Naive B cell (primary cell): ENCODE data around the gene EPAS1. TPM values are rescaled to one million over a fixed set of nuclear protein-coding genes. Genes with fewer than 3 reads are reported as not detected.

Experiments
- ATAC-seq, 2 donors: fragments of 150-1000 bp; cut with Tn5 transposase; 2 replicates each; pipeline ENCODE4 v1.10.0; 2021; ENCODE audit warnings: low read depth in 2 of 2, mild to moderate bottlenecking in 2 of 2, moderate library complexity in 2 of 2
- DNase-seq: peaks from one replicate; pipeline ENCODE4 v3.0.0; 2022
- H3K27ac Mint-ChIP-seq, 6 donors: one replicate each; pipeline ENCODE4 v1.8.0; 2020 to 2022; ENCODE audit warnings: mild to moderate bottlenecking in 6 of 6, mixed read lengths in 6 of 6, moderate library complexity in 5 of 6, inconsistent platforms in 2 of 6
- H3K27me3 Mint-ChIP-seq, 3 donors: one replicate each; pipeline ENCODE4 v1.8.0; 2021 to 2022; ENCODE audit warnings: mixed read lengths in 3 of 3, mild to moderate bottlenecking in 1 of 3
- H3K36me3 Mint-ChIP-seq, 2 donors: one replicate each; pipeline ENCODE4 v1.8.0; 2020 to 2022; ENCODE audit warnings: mixed read lengths in 2 of 2, inconsistent platforms in 1 of 2, mild to moderate bottlenecking in 1 of 2
- H3K4me1 Mint-ChIP-seq, 3 donors: one replicate each; pipeline ENCODE4 v1.8.0; 2020 to 2022; ENCODE audit warnings: mixed read lengths in 3 of 3, inconsistent platforms in 1 of 3, mild to moderate bottlenecking in 1 of 3, moderate library complexity in 1 of 3
- H3K4me3 Mint-ChIP-seq, 8 donors: one replicate each; pipeline ENCODE4 v1.8.0; 2020 to 2022; ENCODE audit warnings: mild to moderate bottlenecking in 8 of 8, mixed read lengths in 8 of 8, moderate library complexity in 8 of 8, inconsistent platforms in 2 of 8
- H3K9me3 Mint-ChIP-seq, 7 donors: one replicate each; pipeline ENCODE4 v1.8.0; 2020 to 2022; ENCODE audit warnings: mixed read lengths in 7 of 7, mild to moderate bottlenecking in 5 of 7, inconsistent platforms in 2 of 7, moderate library complexity in 1 of 7
- polyA plus RNA-seq, 6 donors: library from polyadenylated mRNA; unstranded; fragments of 300-500 nt; fragmentation: Illumina TruSeq; gene quantifications; one replicate each; pipeline ENCODE4 v1.2.3, GENCODE V29; 2021; ENCODE audit warnings: low read depth in 6 of 6

The EPAS1 gene
- polyA plus RNA-seq, 6 donors from 2014 or later: not detected

DNA sequence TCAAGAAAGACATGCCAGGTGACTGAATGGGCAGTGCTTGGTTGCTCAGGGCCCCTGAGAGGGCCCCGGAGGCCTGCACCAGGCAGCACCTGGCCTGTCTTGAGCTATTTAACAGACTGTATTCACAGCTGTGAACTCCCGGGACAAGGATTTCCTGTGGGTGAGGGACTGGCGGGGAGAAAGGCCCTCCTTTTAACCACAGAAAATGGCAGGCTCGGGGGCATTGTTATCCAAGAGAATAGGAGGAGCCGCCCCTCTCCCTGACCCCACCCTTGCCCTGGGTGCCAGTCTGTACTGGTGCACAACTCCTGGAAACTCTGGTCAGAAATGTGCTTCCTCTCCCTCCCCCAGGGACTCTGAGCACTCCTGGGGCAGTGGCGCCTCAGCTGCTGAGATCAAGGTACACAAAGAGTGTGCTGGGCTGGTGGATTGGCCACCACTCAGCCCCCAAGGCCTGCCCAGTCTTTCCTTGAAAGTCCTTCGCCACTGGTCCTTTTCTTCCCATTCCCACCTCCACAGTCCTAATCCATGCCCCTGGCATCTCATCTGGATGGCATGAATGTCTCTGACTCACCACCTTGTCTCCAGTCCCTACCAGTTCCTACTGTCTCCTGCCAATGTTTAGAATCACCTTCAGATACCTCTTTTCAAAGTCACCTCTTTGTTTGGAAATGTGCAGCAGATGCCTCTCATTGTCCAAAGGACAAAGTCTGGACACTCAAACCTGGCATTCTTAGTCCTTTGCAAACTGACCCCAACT is 19.6 kb upstream of the EPAS1 start:
- H3K27ac Mint-ChIP-seq: no peak overlapping the region
- H3K36me3 Mint-ChIP-seq: peaks cover 4 to 15% of the 10 kb centered on the region in 2 donors
- ATAC-seq: no peak
- H3K4me1 Mint-ChIP-seq: peaks cover 12 to 14% (median 13%) of the 10 kb centered on the region in 3 donors
- H3K4me3 Mint-ChIP-seq: peak overlapping the region in 3 of 8 donors; percentile 0 to 40 (median 2)
- no peak for DNase-seq
- peaks cover 34 to 54% (median 53%) of the 10 kb centered on the region in 3 donors for H3K27me3 Mint-ChIP-seq
- no peaks in the 10 kb centered on the region for H3K9me3 Mint-ChIP-seq

DNA sequence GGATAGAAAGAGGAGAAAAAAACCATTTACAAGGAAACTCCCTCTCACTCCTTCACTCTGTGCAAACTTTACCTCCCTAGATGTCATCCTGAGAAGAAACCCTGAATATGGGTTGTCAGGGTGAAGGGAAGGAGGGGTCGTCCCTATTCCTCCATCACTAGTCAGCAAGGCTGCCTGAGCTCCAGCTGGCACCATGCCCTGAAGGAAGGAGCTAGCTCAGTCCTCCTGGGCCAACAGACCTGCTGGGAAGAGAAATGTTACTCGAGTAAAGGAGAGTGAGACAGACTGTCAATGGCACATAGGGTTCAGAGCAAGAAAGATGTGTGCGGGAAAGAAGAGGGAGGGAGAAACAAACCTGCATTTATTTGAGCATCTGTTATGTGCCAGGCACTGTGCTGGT is 18.3 kb upstream of the EPAS1 start:
- Mint-ChIP-seq H3K27ac (no peak overlapping the region), H3K4me1 (peaks cover 12 to 14% (median 13%) of the 10 kb centered on the region in 3 donors), H3K9me3 (no peaks in the 10 kb centered on the region), H3K4me3 (no peak overlapping the region), H3K27me3 (peaks cover 36 to 62% (median 59%) of the 10 kb centered on the region in 3 donors), H3K36me3 (peaks cover 4 to 15% of the 10 kb centered on the region in 2 donors)
- DNase-seq (no peak), ATAC-seq (no peak)

DNA sequence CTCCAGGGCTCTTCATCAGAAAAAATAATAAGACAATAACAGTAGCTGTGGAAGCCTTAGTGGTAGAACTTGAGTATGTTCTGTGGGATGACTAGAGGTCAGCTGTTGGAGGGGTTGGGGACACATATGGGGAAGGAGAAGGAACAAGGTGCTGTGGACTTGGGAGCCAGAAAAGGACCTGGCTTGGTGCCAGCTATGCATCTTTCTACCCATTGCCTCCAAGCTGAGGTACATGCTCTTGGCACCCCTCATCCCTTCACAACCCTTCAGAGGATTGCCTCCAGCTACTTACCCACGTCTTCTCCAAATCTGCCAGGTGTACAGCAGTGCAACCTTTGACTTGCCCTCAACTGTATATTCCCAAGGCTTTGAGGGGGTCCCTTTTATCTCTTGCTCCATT is 15.3 kb upstream of the EPAS1 start:
- H3K27me3 Mint-ChIP-seq: peaks cover 20 to 43% (median 40%) of the 10 kb centered on the region in 3 donors
- ATAC-seq: no peak
- no peak overlapping the region for H3K4me3 Mint-ChIP-seq
- H3K4me1 Mint-ChIP-seq: peaks cover 4 to 9% (median 6%) of the 10 kb centered on the region in 3 donors
- peaks cover 3 to 13% of the 10 kb centered on the region in 2 donors for H3K36me3 Mint-ChIP-seq
- H3K27ac Mint-ChIP-seq: no peak overlapping the region
- DNase-seq: no peak
- no peaks in the 10 kb centered on the region for H3K9me3 Mint-ChIP-seq

DNA sequence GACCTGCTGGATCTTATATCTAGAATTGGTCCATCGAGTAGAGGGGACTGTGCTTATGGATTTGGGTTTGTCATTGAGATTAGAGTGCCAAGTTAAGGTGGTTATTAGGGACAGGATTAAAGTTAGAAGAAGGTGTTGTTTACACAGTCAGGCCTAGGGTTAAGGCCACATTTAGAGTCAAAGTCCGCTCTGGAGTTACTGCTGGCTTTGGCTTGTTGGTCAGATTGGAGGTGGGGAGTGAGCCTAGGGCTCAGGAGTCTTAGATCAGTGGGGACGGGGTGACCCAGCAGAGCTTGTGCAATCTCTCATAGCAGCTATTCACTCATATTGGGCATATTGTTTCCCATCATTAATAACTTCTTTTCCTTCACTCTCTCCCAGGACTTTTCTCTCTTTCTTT is 13.5 kb upstream of the EPAS1 start:
- H3K9me3 Mint-ChIP-seq: no peaks in the 10 kb centered on the region
- H3K4me3 Mint-ChIP-seq: no peak overlapping the region
- H3K4me1 Mint-ChIP-seq: no peaks in the 10 kb centered on the region
- ATAC-seq: no peak
- H3K36me3 Mint-ChIP-seq: no peaks in the 10 kb centered on the region
- peak overlapping the region in 1 of 6 donors; percentile 19 for H3K27ac Mint-ChIP-seq
- peaks cover 9 to 27% (median 24%) of the 10 kb centered on the region in 3 donors for H3K27me3 Mint-ChIP-seq
- no peak for DNase-seq

DNA sequence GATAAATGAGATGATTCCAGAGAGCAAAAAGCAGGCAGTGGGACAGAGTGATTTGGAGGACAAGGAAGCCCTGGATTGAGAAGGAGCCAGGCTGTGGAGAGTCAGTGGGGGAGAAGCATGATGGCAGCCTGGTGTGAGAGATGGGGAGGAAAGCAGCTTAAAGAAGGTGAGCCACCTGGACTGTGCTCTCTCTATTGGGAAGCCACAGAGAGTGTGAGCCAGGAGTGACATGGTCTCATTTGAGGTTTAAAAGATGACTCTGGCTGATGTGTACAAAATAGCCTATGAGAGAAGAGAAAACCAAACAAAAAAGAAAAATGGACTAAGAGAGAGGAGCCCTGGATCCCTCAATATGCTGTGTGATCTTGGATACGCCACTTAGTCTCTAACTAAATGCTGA is 12.9 kb upstream of the EPAS1 start:
- no peak overlapping the region for H3K4me3 Mint-ChIP-seq
- H3K36me3 Mint-ChIP-seq: no peaks in the 10 kb centered on the region
- H3K27ac Mint-ChIP-seq: peak overlapping the region in 1 of 6 donors; percentile 19
- H3K9me3 Mint-ChIP-seq: no peaks in the 10 kb centered on the region
- H3K27me3 Mint-ChIP-seq: peaks cover 9 to 24% (median 21%) of the 10 kb centered on the region in 3 donors
- DNase-seq (no peak), ATAC-seq (no peak)
- no peaks in the 10 kb centered on the region for H3K4me1 Mint-ChIP-seq

DNA sequence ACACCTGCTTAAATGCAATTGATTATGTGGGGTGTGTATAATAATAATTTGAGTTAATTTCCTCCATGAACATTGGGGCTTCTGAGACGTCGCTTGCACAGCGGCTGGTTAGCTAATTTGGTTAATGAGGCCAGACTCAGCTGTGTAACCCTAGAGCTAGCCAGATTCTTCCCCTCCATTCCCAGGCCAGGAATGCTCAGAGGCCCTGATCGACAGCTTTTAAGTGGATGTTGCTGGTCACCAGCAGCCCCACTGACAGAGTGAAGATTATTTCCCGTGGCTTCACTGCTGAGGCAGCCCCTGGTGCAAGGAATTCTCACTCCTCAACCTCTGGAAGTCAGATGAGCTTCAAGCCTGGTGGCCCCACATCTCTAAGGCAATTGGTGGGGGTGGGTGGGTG is 12.4 kb upstream of the EPAS1 start:
- Mint-ChIP-seq H3K27ac (no peak overlapping the region), H3K36me3 (no peaks in the 10 kb centered on the region), H3K9me3 (no peaks in the 10 kb centered on the region), H3K27me3 (peaks cover 9 to 24% (median 21%) of the 10 kb centered on the region in 3 donors), H3K4me1 (no peaks in the 10 kb centered on the region), H3K4me3 (no peak overlapping the region)
- DNase-seq (no peak), ATAC-seq (no peak)

DNA sequence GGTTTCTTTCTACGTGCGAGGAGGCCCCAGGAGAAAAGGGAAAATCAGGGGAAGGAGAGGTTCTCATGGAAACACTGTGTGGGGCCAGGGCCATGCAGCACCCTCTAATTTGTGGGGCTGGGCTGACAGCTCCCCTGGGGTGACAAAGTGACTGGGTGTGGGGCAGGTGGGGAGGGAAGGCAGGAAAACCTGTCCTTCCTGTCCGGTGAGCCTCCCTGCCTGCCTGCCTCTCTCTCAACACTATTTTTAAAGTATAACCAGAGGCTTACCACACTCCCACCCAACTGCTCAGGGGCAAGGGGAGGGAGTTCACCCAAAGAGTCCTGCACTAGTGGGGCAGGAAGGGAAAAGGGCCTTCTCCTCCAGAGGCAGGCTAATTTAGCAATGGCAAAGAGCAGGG is 10.5 kb upstream of the EPAS1 start:
- H3K4me3 Mint-ChIP-seq: no peak overlapping the region
- H3K27me3 Mint-ChIP-seq: peaks cover 9 to 35% (median 26%) of the 10 kb centered on the region in 3 donors
- no peaks in the 10 kb centered on the region for H3K9me3 Mint-ChIP-seq
- DNase-seq (no peak), ATAC-seq (no peak)
- no peaks in the 10 kb centered on the region for H3K36me3 Mint-ChIP-seq
- H3K27ac Mint-ChIP-seq: no peak overlapping the region
- H3K4me1 Mint-ChIP-seq: no peaks in the 10 kb centered on the region

DNA sequence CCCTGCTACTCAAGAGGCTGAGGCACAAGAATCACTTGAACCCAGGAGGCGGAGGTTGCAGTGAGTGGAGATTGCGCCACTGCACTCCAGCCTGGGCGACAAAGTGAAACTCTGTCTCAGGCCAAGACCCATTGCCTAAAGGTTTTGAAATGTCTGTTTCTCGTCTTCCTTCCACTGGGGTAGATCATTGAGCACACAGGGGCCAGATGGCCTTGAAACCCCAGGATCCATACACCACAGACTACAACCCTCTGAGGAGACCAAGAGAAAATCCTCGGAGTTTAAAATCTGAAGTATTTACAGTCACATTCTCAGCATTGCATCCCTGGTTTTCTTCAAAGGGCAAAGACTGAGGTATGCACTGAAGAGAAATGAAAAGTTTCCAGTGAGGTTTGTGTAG is 7.1 kb upstream of the EPAS1 start:
- no peak for ATAC-seq

DNA sequence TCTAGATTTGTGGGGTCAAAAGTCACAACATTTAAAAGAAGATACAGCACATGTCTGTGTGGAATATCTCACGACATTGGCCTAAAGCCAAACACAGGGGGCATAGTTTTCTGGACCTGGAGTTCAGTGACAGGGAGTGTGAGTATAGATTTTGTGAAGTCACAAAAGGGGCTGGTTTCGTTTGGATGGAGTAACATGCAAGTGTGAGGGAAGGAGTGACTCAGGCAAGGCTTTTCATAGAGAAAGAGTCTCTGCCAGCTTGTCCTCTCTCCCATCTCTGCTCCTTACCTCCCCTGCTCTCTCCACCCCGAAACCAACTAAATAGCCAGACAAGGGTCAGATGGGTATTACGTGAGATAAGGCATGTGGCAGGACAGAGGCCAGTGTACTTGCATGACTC is 3.7 kb upstream of the EPAS1 start:
- no peak overlapping the region for H3K27ac Mint-ChIP-seq
- DNase-seq (no peak), ATAC-seq (no peak)
- H3K4me3 Mint-ChIP-seq: peak overlapping the region in 1 of 8 donors; percentile 9
- H3K4me1 Mint-ChIP-seq: peaks cover 13 to 27% (median 14%) of the 10 kb centered on the region in 3 donors
- peaks cover 29 to 46% (median 39%) of the 10 kb centered on the region in 3 donors for H3K27me3 Mint-ChIP-seq
- H3K36me3 Mint-ChIP-seq: no peaks in the 10 kb centered on the region
- H3K9me3 Mint-ChIP-seq: no peaks in the 10 kb centered on the region

More for the DNA sequence above, 7.1 kb upstream of the EPAS1 start:
- peaks cover 0 to 11% (median 4%) of the 10 kb centered on the region in 3 donors for H3K4me1 Mint-ChIP-seq
- no peaks in the 10 kb centered on the region for H3K9me3 Mint-ChIP-seq
- H3K4me3 Mint-ChIP-seq: no peak overlapping the region
- H3K27me3 Mint-ChIP-seq: peaks cover 11 to 21% (median 17%) of the 10 kb centered on the region in 3 donors
- no peaks in the 10 kb centered on the region for H3K36me3 Mint-ChIP-seq
- H3K27ac Mint-ChIP-seq: no peak overlapping the region
- no peak for DNase-seq

DNA sequence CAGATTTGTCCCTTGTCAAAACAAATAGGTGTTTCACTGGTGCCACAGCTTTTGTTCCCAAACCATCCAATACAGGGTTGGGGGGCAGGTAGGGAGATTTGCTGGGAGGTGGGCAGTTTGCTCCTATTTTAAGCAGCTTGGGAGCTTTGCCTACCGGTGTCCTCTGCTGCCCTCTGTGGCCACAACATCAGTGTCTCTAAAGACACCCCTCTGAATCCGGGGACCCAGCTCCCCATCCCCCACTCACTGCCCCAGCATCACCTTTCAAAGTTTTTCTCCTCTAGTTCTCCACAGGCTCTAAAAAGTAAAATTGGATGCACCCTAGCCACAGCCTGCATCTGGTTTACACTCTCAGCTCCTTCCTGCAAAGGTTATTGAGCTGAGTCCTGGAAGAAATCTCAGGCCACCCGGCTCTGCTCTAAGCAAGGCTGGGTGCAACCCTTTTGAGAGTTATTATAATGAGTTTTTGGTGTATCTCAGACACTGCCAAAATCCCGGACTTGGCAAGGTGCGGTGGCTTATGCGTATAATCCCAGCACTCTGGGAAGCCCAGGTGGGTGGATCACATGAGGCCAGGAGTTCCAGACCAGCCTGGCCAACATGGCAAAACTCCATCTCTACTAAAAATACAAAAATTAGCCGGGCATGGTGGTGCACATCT is 2.9 kb upstream of the EPAS1 start:
- H3K27ac Mint-ChIP-seq: peak overlapping the region in 2 of 6 donors; percentile 47 to 57
- ATAC-seq (no peak), DNase-seq (no peak)
- H3K36me3 Mint-ChIP-seq: no peaks in the 10 kb centered on the region
- peaks cover 34 to 55% (median 45%) of the 10 kb centered on the region in 3 donors for H3K27me3 Mint-ChIP-seq
- peaks cover 18 to 36% (median 20%) of the 10 kb centered on the region in 3 donors for H3K4me1 Mint-ChIP-seq
- H3K9me3 Mint-ChIP-seq: no peaks in the 10 kb centered on the region
- peak overlapping the region in 2 of 8 donors; percentile 69 to 90 for H3K4me3 Mint-ChIP-seq

DNA sequence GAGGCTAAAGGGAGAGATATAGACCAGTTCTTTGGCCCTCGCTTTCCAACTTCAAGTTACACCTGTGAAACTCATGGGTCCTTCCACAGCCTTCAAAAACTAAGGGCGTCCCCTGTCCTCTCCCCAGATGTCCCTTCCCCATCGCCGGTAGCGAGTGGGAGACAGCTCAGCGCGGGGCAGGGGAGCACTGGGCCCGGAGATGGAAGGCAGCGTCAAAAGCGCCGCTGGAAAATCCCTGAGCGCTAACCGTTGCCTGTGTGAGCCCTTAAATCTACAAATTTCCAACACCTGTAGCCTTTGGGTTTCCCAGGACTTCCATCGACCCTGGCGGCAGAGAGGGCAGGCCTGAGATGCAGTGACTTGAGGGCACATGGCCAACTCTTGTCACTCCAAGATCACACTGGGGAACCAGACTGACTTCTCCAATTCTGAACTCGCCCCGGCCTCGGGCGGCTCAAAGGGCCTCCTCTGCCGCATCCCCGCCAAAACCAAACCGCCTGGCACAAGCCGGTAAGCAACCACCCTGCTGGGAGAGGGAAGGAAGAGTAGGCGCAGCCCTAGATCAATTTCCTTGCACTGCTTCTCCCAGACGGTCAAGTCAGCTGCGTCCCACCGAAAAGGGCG is 879 bp upstream of the EPAS1 start:
- Mint-ChIP-seq H3K27ac (peak overlapping the region in 3 of 6 donors; percentile 38 to 80 (median 76)), H3K4me3 (peak overlapping the region; percentile 74 to 93 (median 90)), H3K36me3 (no peaks in the 10 kb centered on the region), H3K27me3 (peaks cover 52 to 60% (median 53%) of the 10 kb centered on the region in 3 donors), H3K4me1 (peaks cover 25 to 42% (median 25%) of the 10 kb centered on the region in 3 donors), H3K9me3 (no peaks in the 10 kb centered on the region)
- peak; percentile 29 for DNase-seq
- peak; percentile 20 to 24 for ATAC-seq

DNA sequence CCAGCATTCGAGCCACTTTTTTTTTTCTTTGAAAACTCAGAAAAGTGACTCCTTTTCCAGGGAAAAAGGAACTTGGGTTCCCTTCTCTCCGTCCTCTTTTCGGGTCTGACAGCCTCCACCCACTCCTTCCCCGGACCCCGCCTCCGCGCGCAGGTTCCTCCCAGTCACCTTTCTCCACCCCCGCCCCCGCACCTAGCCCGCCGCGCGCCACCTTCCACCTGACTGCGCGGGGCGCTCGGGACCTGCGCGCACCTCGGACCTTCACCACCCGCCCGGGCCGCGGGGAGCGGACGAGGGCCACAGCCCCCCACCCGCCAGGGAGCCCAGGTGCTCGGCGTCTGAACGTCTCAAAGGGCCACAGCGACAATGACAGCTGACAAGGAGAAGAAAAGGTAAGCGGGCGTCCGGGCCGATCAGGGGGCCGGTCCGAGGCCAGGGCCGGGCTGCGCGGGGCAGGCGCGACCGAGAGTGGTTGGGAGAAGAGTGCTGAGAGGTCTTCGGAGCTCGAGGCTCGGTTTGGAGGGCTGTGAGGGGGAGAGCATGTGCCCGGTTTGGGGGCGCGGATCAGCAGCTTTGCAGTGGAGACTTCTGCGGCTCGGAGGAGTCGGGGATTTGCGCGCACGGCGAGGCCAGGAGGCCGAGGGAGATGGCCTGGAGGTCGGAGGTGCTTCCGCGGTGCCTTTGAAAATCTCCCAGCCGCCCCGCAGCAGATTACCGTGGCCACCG is 502 bp downstream of the EPAS1 start:
- Mint-ChIP-seq H3K27ac (peak overlapping the region in 5 of 6 donors; percentile 36 to 91 (median 87)), H3K27me3 (peaks cover 58 to 62% (median 58%) of the 10 kb centered on the region in 3 donors), H3K4me3 (peak overlapping the region; percentile 85 to 96 (median 92)), H3K36me3 (no peaks in the 10 kb centered on the region), H3K9me3 (no peaks in the 10 kb centered on the region), H3K4me1 (peaks cover 25 to 42% (median 25%) of the 10 kb centered on the region in 3 donors)
- DNase-seq (peak; percentile 61), ATAC-seq (peak; percentile 66 to 67)

DNA sequence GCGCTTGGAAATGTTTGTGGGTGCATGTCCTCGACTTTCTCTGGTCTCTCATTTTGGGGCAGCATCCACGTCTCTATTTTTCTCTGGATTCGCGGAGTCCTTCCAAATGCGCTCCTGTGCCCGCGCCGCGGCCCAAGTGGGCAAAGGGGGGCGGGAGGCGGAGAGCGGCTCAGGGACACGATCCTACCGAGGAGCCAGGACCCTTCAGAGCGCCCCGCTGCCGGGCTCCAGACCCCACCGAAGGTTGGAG is 990 bp downstream of the EPAS1 start:
- ATAC-seq (no peak), DNase-seq (no peak)
- Mint-ChIP-seq H3K27ac (peak overlapping the region in 3 of 6 donors; percentile 36 to 87 (median 82)), H3K9me3 (no peaks in the 10 kb centered on the region), H3K4me3 (peak overlapping the region; percentile 85 to 96 (median 92)), H3K36me3 (no peaks in the 10 kb centered on the region), H3K27me3 (peaks cover 60 to 66% (median 62%) of the 10 kb centered on the region in 3 donors), H3K4me1 (peaks cover 25 to 42% (median 25%) of the 10 kb centered on the region in 3 donors)
